Right ventricle myocardium inferior (tissue), 1 donor: Measurements from ENCODE around the gene NPIPA1. TPM values are rescaled to one million over a fixed set of nuclear protein-coding genes. Genes with fewer than 3 reads are reported as not detected.
"Not testable (repeated sequence)": the region's sequence is repeated elsewhere in the genome, so short reads cannot be mapped to it uniquely, and the experiment has no call there.

Experiments used
- ATAC-seq: fragments of 200-7000 bp; cut with Tn5 transposase; one replicate; pipeline ENCODE4 v1.9.1; 2020; ENCODE audit warnings: mild to moderate bottlenecking, moderate library complexity
- DNase-seq: peaks from one replicate; pipeline ENCODE4 v3.0.0; 2021; ENCODE audit errors: missing footprints
- intact Hi-C: fragments of 100-400 bp; cut with DNase I; formaldehyde crosslinking; loops from one replicate; pipeline ENCODE4 v1.11.0; 2022
- total RNA-seq: library from RNA; stranded (reverse); fragmentation: NEBNext Ultra II Directional; extraction: Animal tissue kit (Norgen Biotek cat#: 25700); gene quantifications from one replicate; pipeline ENCODE4 v1.2.1, GENCODE V29; 2021
- donor health status: DM: no; HTN: yes; CAD: no; lungs with severe emphysema.

Gene NPIPA1
- total RNA-seq, 1 donor from 2014 or later: 45.3 TPM

DNA sequence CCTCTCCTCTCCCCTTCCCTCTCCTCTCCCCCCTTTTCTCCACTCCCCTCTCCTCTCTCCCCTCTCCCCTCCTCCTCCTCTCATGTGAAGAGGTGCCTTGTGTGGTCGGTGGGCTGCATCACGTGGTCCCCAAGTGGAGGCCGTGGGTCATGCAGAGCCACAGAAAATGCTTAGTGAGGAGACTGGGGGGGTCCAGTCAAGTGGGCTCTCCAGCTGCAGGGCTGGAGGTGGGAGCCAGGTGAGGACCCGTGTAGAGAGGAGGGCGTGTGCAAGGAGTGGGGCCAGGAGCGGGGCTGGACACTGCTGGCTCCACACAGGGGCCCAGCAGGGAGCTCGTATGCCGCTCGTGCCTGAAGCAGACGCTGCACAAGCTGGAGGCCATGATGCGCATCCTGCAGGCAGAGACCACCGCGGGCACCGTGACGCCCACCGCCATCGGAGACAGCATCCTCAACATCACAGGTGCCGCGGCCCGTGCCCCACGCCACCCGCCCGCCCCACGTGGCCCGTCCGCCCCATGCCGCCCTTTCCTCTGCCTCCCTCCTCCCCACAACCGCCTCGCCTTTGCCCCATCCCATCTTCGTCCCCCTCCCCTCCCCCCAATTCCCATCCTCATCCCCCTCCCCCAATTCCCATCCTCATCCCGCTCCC lies 9.1 kb upstream of the NPIPA1 start:
- DNase-seq (peak; percentile 74), ATAC-seq (peak; percentile 64)
- intact Hi-C loops: not testable (repeated sequence)

DNA sequence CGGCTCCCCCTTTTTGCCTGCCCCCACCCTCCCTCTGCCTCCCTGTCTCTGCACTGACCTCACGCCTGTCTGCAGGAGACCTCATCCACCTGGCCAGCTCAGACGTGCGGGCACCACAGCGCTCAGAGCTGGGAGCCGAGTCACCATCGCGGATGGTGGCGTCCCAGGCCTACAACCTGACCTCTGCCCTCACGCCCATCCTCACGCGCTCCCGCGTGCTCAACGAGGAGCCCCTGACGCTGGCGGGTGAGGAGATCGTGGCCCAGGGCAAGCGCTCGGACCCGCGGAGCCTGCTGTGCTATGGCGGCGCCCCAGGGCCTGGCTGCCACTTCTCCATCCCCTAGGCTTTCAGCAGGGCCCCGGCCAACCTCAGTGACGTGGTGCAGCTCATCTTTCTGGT lies 8.1 kb upstream of the NPIPA1 start:
- intact Hi-C loops: not testable (repeated sequence)

DNA sequence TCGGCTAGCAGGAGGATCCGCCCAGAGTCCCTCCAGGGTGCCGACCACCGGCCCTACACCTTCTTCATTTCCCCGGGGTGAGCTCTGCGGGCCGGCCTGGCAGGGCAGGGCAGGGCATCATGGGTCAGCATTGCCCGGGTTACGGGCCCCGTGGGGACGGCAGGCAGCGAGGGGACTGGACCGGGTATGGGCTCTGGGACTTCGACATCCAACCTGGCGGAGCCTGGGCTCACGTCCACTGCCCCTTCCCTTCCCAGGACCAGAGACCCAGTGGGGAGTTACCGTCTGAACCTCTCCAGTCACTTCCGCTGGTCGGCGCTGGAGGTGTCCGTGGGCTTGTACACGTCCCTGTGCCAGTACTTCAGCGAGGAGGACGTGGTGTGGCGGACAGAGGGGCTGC lies 7.0 kb upstream of the NPIPA1 start:
- ATAC-seq, intact Hi-C loops, DNase-seq: not testable (repeated sequence)

More for the DNA sequence above, 8.1 kb upstream of the NPIPA1 start:
- peak; percentile 23 for DNase-seq
- ATAC-seq: not testable (repeated sequence)

DNA sequence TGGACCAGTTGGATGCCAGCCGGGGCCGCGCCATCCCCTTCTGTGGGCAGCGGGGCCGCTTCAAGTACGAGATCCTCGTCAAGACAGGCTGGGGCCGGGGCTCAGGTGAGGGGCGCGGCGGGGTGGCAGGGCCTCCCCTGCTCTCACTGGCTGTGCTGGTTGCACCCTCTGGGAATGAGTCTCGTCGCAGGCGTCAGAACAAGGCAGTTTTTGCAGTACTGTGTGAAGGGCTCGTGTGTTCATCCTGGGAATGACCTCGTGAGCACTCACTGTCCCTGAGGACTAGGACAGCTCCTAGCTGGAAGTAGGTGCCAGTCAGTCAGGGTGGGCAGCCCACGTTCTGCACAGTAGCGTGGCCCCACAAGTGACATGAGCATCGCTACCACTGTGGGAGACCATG lies 6.3 kb upstream of the NPIPA1 start:
- intact Hi-C loops, ATAC-seq, DNase-seq: not testable (repeated sequence)

DNA sequence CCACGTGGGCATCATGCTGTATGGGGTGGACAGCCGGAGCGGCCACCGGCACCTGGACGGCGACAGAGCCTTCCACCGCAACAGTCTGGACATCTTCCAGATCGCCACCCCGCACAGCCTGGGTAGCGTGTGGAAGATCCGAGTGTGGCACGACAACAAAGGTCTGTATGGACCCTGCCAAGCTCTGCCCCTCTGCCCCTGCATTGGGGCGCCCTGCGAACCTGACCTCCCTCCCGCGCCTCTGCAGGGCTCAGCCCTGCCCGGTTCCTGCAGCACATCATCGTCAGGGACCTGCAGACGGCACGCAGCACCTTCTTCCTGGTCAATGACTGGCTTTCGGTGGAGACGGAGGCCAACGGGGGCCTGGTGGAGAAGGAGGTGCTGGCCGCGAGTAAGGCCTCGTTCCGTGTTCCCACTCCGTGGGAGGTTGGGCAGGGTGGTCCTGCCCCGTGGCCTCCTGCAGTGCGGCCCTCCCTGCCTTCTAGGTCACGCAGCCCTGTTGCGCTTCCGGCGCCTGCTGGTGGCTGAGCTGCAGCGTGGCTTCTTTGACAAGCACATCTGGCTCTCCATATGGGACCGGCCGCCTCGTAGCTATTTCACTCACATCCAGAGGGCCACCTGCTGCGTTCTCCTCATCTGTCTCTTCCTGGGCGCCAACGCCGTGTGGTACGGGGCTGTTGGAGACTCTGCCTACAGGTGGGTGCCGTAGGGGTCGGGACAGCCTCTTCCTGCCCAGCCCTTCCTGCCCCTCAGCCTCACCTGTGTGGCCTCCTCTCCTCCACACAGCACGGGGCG lies 4.5 kb upstream of the NPIPA1 start:
- peak; percentile 62 for DNase-seq
- intact Hi-C loops, ATAC-seq: not testable (repeated sequence)

DNA sequence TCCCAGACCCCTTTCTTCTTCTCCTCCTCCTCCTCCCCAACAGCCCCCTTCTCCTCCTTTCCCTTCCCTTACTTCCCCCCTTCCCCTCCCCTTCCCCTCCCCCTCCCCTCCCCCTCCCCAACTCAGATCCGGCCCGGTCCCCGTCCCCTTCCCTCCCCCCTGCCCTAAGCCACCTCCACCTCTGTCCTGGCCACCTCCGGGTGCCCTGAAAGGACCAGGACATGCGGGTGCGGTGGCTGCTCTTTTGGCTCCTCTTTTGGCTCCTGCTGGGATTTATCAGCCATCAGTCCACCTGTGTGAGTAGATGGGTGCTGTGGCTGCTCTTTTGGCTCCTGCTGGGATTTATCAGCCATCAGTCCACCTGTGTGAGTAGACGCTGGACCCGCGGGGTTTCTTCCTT lies 751 bp downstream of the NPIPA1 start:
- DNase-seq: peak; percentile 39
- intact Hi-C loops, ATAC-seq: not testable (repeated sequence)

DNA sequence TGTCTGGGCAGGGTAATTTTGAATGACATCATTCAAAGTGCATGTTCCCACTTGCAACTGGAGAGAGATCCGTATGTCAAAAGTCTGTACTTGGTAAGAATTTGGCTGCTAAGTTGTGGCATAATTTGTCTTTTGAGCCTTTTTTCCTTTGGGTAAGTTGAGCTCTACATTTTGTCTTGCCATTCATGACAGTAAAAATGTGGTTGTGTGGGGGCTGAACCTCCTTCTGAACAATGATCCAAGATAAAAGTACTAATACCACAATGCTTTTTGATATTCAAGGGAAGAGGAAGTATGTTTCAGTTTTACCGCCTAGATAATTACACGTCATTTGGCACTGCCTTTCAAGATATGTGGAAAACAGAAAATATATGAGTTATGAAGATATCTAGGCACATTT lies 5.4 kb downstream of the NPIPA1 start:
- not testable (repeated sequence) for DNase-seq

DNA sequence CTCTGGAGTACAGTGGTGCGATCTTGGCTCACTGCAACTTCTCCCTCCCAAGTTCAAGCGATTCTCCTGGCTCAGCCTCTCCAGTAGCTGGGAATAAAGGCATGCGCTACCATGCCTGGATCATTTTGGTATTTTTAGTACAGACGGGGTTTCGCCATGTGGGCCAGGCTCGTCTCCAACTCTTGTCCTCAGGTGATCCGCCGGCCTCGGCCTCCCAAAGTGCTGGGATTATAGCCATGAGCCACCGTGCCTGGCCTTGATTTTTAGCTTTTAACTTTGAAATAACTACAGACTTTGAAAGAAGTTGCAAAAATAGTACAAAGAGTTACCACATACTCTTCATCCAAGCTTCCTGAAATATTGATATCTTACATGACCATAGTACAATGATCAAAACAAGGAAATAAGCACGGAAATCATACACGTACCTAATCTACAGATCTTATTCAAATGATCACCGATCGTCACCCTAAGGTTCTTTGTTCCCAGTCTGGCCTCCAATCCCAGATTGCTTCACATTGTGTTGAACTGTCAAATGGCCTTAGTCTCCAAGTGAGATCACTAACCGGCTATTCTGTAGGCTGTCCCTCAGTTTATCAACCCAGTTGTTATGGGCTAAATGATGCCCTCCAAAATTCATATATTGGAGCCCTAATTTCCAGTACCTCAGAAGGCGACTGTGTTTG lies 18.4 kb downstream of the NPIPA1 start:
- DNase-seq (peak; percentile 86), ATAC-seq (peak; percentile 93)
- intact Hi-C loops: no loop called here

More for the DNA sequence above, 5.4 kb downstream of the NPIPA1 start:
- intact Hi-C loops, ATAC-seq: not testable (repeated sequence)

DNA sequence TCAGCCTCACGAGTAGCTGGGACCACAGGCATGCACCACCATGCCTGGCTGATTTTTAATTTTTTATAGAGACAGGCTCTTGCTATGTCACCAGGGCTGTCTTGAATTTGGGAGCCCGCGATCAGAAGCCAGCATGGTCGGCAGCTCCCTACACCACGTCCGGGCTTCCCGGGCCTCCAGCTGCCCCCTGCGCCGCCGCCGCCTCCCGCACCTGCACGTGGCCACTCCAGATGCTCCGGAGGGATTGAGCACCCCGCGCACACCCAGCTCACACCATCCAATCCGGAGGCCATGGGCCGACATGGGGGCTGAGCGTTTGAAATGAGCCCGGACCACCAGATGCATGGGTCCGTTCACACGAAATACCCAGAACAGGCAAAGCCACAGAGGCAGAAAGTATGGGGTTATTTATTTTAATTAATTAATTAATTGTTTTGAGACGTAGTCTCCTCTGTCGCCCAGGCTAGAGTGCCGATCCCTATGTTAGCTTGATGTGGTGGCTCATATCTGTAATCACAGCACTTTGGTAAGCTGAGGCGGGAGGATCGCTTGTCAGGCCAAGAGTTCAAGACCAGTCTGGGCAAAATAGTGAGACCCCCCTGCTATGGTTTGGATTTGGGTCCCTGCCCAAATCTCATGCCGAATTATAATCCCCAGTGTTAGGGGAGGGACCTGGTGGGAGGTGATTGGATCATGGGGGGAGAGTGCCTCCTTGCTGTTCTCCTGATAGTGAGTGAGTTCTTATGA lies 20.5 kb downstream of the NPIPA1 start:
- DNase-seq (no peak), ATAC-seq (no peak)
- intact Hi-C loops: no loop called here

DNA sequence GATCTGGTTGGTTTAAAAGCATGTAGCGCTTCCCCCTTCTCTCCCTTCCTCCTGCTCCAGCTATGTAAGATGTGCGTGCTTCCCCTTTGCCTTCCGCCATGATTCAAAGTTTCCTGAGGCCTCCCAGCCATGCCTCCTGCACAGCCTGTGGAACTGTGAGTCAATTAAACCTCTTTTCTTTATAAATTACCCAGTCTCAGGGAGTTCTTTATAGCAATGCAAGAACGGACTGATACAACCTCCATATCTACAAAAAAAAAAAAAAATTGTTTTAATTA lies 21.0 kb downstream of the NPIPA1 start:
- no peak for DNase-seq
- intact Hi-C loops: no loop called here
- ATAC-seq: no peak

DNA sequence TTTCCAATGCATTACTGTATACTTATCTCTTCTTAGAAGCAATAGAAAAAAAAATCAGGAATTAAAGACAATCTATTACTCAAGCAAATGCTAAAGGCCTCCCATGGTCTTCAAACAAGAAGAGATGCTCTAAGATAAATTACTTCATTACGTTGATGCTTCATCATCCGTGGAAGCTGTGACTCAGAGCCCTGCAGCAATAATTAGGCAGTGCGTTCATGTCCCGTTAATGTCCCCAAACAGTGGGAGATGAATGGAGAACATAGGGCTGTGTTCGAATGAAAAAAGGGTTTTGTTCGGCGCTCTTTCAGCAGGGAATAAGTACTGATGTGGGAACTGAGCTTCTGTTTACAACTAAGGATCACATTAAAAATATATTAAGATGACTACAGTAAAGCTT lies 21.7 kb downstream of the NPIPA1 start:
- intact Hi-C loops: no loop called here
- DNase-seq (no peak), ATAC-seq (no peak)

DNA sequence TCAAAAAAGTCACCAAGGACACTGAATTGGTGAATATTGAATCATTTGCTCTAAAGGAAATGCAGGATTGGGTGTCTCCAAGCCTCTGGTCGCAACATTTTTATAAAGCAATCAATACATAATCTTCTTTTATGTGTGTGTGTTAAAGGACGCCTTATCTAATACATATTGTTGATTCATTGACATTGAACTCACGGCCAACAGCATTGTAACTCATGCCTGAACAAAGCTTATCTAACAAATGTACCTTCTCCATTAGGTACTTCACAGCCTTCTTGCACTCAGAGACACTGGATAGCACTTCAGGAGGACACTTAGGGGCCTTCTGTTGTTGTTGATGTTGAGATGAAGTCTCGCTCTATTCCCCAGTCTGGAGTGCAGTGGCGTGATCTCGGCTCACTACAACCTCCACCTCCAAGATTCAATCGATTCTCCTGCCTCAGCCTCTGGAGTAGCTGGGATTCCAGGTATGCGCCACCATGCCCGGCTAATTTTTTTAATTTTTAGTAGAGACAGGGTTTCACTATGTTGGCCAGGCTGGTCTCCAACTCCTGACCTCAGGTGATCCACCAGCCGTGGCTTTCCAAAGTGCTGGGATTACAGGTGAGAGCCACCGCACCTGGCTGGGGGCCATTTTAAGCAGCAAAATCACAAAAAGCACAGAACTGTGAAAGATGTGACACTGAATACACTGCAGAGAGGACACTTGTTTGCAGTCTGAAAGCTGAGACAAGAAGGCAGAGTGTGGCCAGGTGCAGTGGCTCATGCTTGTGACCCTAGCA lies 24.4 kb downstream of the NPIPA1 start:
- DNase-seq (no peak), ATAC-seq (no peak)
- intact Hi-C loops: no loop called here

DNA sequence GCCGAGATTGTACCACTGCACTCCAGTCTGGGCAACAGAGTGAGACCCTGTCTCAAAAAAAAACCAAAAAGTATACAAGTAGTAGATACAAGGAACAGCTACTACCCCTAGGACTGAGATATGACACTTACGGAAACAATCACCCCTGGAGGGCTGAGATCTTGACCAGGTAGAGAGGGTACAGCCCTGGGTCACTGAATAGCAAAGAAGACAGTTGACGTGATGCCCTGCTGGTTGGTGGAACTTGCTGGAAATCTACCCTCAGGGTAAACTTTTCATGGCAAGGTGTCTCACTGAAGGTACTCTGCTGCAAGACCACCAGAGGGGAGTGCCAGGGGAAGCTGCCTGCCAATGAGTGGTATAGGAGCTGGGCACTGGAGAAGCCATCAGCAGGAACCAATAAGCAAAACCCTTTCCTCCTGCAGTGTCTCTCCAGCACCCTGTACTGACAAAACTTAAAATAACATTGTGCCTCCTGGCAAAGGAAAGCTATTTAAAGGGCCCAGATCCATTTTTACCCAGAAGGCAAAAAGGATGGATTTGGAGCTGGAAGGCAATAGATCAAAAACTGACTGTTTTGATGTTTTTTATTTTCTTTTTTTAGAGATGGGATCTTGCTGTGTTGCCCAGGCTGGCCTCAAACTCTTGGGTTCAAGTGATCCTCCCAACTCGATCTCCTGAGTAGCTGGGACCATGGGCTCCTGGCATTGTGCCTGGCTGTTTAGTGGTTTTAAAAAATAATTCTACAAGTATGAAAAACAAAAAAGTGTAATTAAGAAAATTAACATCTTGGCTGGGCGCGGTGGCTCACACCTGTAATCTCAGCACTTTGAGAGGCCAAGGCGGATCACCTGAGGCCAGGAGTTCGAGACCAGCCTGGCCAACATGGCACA lies 26.3 kb downstream of the NPIPA1 start:
- ATAC-seq (no peak), DNase-seq (no peak)
- intact Hi-C loops: no loop called here

DNA sequence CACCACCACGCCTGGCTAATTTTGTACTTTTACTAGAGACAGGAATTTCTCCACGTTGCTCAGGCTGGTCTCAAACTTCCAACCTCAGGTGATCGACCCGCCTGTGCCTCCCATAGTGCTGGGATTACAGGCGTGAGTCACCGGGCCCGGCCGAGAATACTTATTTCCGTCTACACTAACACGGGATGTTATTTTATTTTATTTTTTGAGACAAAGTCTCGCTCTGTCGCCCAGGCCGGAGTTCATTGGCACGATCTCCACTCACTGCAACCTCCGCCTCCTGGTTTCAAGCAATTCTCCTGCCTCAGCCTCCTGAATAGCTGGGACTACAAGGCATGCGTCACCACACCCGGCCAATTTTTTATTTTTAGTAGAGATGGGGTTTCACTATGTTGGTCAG lies 28.1 kb downstream of the NPIPA1 start:
- no peak for ATAC-seq
- no peak for DNase-seq
- intact Hi-C loops: no loop called here

DNA sequence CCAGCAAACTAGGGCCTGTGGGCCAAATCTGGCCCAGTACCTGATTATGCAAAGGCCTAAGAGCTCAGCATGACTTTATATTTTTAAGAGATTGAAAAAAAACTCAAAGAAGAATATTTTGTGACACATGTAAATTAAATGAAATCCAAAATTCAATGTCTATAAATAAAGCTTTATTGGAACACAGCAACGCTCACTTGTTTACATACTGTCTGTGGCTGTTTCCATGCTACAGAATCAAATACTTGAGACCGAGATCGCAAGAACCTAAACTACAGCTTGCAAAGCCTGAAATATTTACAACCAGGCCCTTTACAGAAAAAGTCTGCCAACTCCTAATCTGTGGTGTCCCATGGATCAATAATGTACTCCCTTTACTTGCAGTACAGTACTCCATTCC lies 32.6 kb downstream of the NPIPA1 start:
- ATAC-seq, DNase-seq, intact Hi-C loops: not testable (repeated sequence)

DNA sequence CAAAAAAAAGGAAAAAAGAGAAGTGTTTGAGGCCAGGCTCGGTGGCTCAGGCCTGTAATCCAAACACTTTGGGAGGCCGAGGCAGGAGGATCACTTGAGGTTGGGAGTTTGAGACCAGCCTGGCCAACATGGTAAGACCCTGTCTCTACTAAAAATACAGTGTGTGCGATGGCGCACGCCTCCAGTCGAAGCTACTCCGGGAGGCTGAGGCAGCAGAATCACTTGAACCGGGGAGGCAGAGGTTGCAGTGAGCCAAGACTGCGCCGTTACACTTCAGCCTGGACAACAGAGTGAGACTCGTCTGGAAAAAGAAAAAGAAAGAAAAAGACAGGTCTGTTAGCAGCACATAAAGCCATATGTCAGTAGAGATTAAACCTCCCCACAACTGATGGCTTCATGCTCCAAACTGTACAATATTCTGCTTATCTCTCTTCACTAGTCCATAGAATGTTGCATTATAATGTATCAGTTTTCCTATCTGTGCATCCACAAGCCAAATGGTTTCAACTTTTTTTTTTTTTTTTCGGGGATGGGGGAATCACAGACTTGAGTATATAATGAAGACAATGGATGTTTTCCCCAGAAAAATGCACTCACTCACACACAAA lies 34.5 kb downstream of the NPIPA1 start:
- intact Hi-C loops, DNase-seq, ATAC-seq: not testable (repeated sequence)

DNA sequence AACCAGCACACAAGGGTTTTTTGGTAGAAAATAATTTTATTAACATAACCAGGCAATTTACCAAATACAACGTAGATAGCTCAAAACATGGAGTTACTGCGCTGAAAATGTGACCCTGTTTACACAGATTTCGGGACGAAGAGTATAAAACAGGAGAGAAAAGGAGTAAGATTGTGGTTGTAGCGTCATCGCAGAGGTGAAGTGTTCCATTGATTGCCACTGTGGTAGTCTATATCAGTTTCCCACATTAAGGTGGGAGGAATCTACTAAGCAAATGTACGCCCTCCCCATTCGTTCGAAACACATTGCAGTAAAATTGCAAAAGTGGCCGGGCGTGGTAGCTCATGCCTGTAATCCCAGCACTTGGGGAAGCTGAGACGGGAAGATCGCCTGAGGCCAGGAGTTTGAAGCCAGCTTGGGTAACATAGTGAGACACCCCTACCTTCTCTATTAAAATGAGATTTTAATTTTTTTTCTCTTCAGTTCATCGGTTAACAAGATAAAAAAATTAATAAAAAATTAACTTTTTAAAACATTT lies 36.6 kb downstream of the NPIPA1 start:
- intact Hi-C loops, DNase-seq, ATAC-seq: not testable (repeated sequence)
